Measurements from ENCODE around the gene DKK3. TPM values are rescaled to one million over a fixed set of nuclear protein-coding genes. Genes with fewer than 3 reads are reported as not detected.
A peak's percentile ranks its signal among the peaks of the same experiment; 100 is the strongest.

Gene DKK3
- 10 to 100 TPM in 2 of 6 experiments, 1 to 10 TPM in 4; 3.0 to 16.9 (median 5.5) TPM for total RNA-seq
- long read RNA-seq, result 0 reads

DNA sequence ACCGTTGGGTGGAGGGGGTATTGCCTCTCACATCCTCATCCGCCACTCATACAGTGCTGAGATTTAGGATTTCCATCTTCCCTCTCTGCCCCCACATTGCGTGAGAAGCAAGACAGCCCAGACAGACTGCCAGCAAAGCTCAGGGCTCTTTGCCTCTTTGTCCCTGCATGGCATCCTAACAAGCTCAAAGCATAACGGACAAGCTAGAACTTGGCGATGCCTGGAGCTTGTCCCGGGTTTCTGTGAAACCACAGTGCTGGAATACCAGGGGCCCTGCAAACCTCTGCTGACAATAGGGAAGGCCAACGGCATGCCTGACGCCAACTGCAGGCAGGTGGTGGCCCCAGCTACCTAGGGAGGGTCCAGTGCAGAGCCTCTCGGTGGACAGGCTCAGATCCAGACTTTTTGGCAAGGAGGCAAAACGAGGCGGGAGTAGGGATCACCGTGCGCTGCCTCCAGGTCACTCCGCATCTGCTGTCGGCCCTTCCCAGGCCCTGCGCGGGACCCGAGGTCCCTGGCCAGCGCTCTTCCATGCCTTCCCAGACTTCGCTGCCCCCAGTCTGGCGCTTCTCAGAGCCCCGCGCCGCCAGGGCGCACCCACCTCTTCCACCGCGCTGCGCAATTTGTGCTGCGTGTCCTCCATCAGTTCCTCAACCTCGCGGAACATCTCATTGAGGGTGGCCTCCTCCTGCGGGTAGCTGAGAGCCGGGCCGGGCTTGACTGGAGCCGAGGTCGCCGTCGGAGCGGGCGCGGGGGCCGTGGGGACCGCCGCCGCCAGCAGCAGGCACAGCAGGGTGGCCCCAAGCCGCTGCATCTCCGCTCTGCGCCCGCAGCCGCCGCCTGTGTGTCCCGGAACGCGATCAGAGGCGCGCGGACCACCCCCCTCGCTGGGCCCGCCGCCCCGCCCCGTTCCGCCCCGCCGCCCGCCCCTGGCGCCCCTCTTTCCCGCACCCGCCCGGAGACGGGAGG is at the start of gene DKK3:
TSS of gene DKK3 (minus strand) at position 858 of the 969 bp plus-strand sequence. CDS start at position 814, 44 bp downstream.
- intact Hi-C loops (cut with DNase I), result no loop called here
- ATAC-seq, result peak in 1 of 4 donors; percentile 17
- 21% methylated on average over 3 of the region's 71 CpGs for WGBS (ENCODE audit: insufficient coverage, low coverage, low lambda C conversion rate, missing lambda C conversion rate)
- Histone ChIP-seq H3K4me3 (peak within 1 kb of the TSS; percentile 23 to 38 (median 28)), H3K27me3 (peaks cover 0 to 6% of the 10 kb centered on the region in 2 donors), H3K9me3 (no peaks in the 10 kb centered on the region), H3K36me3 (no peaks in the 10 kb centered on the region), H3K27ac (no peak within 1 kb of the TSS), H3K4me1 (peaks cover 0 to 10% (median 0%) of the 10 kb centered on the region in 4 donors)
- TF ChIP-seq, protein P1, sequence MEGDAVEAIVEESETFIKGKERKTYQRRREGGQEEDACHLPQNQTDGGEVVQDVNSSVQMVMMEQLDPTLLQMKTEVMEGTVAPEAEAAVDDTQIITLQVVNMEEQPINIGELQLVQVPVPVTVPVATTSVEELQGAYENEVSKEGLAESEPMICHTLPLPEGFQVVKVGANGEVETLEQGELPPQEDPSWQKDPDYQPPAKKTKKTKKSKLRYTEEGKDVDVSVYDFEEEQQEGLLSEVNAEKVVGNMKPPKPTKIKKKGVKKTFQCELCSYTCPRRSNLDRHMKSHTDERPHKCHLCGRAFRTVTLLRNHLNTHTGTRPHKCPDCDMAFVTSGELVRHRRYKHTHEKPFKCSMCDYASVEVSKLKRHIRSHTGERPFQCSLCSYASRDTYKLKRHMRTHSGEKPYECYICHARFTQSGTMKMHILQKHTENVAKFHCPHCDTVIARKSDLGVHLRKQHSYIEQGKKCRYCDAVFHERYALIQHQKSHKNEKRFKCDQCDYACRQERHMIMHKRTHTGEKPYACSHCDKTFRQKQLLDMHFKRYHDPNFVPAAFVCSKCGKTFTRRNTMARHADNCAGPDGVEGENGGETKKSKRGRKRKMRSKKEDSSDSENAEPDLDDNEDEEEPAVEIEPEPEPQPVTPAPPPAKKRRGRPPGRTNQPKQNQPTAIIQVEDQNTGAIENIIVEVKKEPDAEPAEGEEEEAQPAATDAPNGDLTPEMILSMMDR (IDR thresholded peaks at IDR 0.05), result no peak
- TF ChIP-seq POLR2A (IDR thresholded peaks at IDR 0.05), result no peak
- no peak for DNase-seq

DNA sequence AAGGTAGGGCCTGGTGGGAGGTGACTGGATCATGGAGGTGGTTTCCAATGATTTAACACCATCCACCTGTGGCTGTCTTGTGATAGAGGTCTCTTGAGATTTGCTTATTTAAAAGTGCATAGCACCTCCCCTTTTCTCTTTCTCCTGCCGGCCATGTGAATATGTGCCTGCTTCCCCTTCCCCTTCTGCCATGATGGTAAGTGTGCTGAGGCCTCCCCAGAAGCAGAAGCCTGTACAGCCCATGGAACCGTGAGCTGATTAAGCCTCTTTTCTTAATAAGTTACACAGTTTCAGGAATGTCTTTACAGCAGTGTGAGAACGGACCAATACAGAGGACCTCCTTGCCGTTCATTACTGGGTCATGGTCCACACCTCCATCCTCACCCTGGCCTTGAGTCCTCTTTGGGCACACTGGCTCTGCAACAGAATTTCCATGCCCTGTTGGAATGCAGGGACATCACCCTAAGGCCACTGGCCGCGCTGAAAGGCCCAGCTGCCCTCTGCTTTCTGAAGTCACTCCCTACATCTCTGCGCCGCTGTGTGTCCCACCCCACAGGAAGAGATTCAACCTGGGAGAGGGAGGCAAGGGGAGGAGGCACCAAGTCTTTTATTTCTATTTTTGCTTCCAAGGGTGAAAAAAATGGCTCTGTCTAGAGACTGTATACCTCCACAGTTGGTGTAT is 49.0 kb upstream of the DKK3 start:
- Histone ChIP-seq H3K9me3 (no peaks in the 10 kb centered on the region), H3K27me3 (no peaks in the 10 kb centered on the region), H3K36me3 (no peaks in the 10 kb centered on the region), H3K4me1 (peaks cover 0 to 12% (median 5%) of the 10 kb centered on the region in 4 donors), H3K4me3 (no peak overlapping the region), H3K27ac (no peak overlapping the region)
- WGBS (ENCODE audit: insufficient coverage, low coverage, low lambda C conversion rate, missing lambda C conversion rate), result 100% methylated on average over 3 of the region's 8 CpGs
- DNase-seq, result no peak
- intact Hi-C loops (cut with DNase I), result no loop called here
- TF ChIP-seq POLR2A (IDR thresholded peaks at IDR 0.05), result no peak
- TF ChIP-seq, protein P1 (IDR thresholded peaks at IDR 0.05), result no peak
- no peak for ATAC-seq

DNA sequence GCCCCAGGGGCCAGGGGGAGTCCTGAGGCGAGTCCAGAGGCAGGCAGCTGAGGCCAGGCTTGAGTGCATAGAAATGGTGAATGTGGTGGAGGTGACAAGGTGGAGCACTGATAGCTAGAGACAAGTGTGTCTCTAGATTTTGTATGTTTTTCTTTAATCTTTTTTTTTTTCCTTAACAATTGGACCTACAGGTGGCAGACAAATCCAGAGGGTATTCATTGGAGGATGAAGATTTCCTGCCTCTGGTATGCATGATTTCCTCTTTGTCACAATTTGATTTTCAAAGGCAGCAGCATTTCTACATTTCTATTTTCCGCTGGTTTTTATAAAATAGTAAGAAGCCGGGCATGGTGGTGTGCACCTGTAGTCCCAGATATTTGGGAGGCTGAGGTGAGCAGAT is 47.7 kb upstream of the DKK3 start:
- peaks cover 0 to 23% (median 9%) of the 10 kb centered on the region in 4 donors for H3K4me1 ChIP-seq
- 100% methylated on average over 3 of the region's 3 CpGs for WGBS (ENCODE audit: insufficient coverage, low coverage, low lambda C conversion rate, missing lambda C conversion rate)

More for the DNA sequence above, 47.7 kb upstream of the DKK3 start:
- Histone ChIP-seq H3K27me3 (no peaks in the 10 kb centered on the region), H3K36me3 (no peaks in the 10 kb centered on the region), H3K4me3 (no peak overlapping the region), H3K27ac (no peak overlapping the region), H3K9me3 (no peaks in the 10 kb centered on the region)
- TF ChIP-seq, protein P1 (IDR thresholded peaks at IDR 0.05), result no peak
- no peak for TF ChIP-seq POLR2A (IDR thresholded peaks at IDR 0.05)
- ATAC-seq, result no peak
- intact Hi-C loops (cut with DNase I), result no loop called here
- no peak for DNase-seq

Data from right lobe of liver (tissue), 6 donors.